Smooth muscle cell (in vitro differentiated cells): Measurements from ENCODE around the gene DBNDD1. TPM values are rescaled to one million over a fixed set of nuclear protein-coding genes. Genes with fewer than 3 reads are reported as not detected.

ENCODE experiments used
- DNase-seq: peaks from one replicate; lab custom pipeline; 2025; ENCODE audit not compliant: unreplicated experiment; lab: John Stamatoyannopoulos, UW
- H2AFZ ChIP-seq: fragments of 200-600 bp; sonication (generic); 2 replicates; pipeline ENCODE4 v1.6.0; 2016; ENCODE audit warnings: antibody characterized with exemption, low read depth, mild to moderate bottlenecking
- H3F3A ChIP-seq: fragments of 200-600 bp; sonication (generic); 2 replicates; pipeline ENCODE4 v1.6.0; 2017; ENCODE audit warnings: antibody characterized with exemption, low read depth
- H3K27ac ChIP-seq: fragments of 200-600 bp; sonication (generic); 2 replicates; pipeline ENCODE4 v1.5.1; 2016; ENCODE audit warnings: low read depth, mild to moderate bottlenecking
- H3K27me3 ChIP-seq: fragments of 200-600 bp; sonication (generic); 2 replicates; pipeline ENCODE4 v1.6.1; 2016; ENCODE audit warnings: low read depth, mild to moderate bottlenecking
- H3K36me3 ChIP-seq: fragments of 200-600 bp; sonication (generic); 2 replicates; pipeline ENCODE4 v1.5.1; 2016; ENCODE audit warnings: low read depth
- H3K4me1 ChIP-seq: fragments of 200-600 bp; sonication (generic); 2 replicates; pipeline ENCODE4 v1.5.1; 2016; ENCODE audit warnings: low read depth
- H3K4me2 ChIP-seq: fragments of 200-600 bp; sonication (generic); 2 replicates; pipeline ENCODE4 v1.6.0; 2016; ENCODE audit warnings: mild to moderate bottlenecking
- H3K4me3 ChIP-seq: fragments of 200-600 bp; sonication (generic); 2 replicates; pipeline ENCODE4 v1.5.1; 2016; ENCODE audit warnings: mild to moderate bottlenecking
- H3K79me2 ChIP-seq: fragments of 200-600 bp; sonication (generic); 2 replicates; pipeline ENCODE4 v1.6.0; 2016; ENCODE audit warnings: low read depth, mild to moderate bottlenecking
- H3K9ac ChIP-seq: fragments of 200-600 bp; sonication (generic); 2 replicates; pipeline ENCODE4 v1.6.0; 2016; ENCODE audit warnings: low read depth
- H3K9me3 ChIP-seq: fragments of 200-600 bp; sonication (generic); replicated peaks from 2 replicates; pipeline ENCODE4 v1.5.1; 2016; ENCODE audit warnings: low read depth
- H4K20me1 ChIP-seq: fragments of 200-600 bp; sonication (generic); 2 replicates; pipeline ENCODE4 v1.6.0; 2016; ENCODE audit warnings: low read depth
- WGBS: methylation state at CpG from one replicate; pipeline ENCODE4 v1.1.7; 2016; ENCODE audit warnings: low lambda C conversion rate; 5-methylcytosine and 5-hydroxymethylcytosine counted together
- polyA plus RNA-seq: library from polyadenylated mRNA; unstranded; fragments of >200 nt; fragmentation: Nextera tagmentation; extraction: Ambion mirVana; gene quantifications from 2 replicates; pipeline ENCODE4 v1.2.1, GENCODE V29; 2016
- total RNA-seq: library from RNA; depleted of rRNA; stranded (reverse); fragments of >200 nt; gene quantifications from 2 replicates; pipeline ENCODE4 v1.2.3, GENCODE V29; 2014
- TF ChIP-seq, protein P1 (sequence below): fragments of 200-600 bp; sonication (generic); IDR thresholded peaks from 2 replicates; pipeline ENCODE4 v1.5.1; 2017; ENCODE audit warnings: borderline replicate concordance, mild to moderate bottlenecking, antibody characterized with exemption; ENCODE audit not compliant: insufficient read depth, poor library complexity, severe bottlenecking

The DBNDD1 gene
- total and polyA plus RNA-seq, 2 experiments from 2014 or later = 3.3 to 3.8 TPM

DNA sequence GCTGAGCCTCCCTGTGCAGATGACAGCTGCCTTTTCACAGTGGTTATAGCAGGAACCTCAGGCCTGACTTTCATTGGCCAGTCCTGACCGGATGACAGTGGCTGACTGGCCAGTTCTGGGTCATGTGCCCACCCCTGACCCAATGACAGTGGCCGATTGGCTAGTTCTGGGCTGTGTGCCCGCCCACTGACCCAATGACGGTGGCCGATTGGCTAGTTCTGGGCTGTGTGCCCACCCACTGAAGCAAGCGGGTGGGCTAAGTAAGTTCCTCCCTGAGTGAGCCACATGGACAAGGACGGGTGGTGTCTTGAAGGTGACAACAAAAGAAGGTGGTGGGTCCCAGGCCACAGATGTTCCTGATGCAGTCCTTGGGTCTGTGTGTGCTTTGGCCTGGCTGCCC lies 61.2 kb downstream of the DBNDD1 start:
- no peaks in the 10 kb centered on the region for H3K9me3 ChIP-seq
- H3K4me1 ChIP-seq = no peaks in the 10 kb centered on the region
- H2AFZ ChIP-seq = no peak overlapping the region
- no peak overlapping the region for H3K4me3 ChIP-seq
- TF ChIP-seq, protein P1, sequence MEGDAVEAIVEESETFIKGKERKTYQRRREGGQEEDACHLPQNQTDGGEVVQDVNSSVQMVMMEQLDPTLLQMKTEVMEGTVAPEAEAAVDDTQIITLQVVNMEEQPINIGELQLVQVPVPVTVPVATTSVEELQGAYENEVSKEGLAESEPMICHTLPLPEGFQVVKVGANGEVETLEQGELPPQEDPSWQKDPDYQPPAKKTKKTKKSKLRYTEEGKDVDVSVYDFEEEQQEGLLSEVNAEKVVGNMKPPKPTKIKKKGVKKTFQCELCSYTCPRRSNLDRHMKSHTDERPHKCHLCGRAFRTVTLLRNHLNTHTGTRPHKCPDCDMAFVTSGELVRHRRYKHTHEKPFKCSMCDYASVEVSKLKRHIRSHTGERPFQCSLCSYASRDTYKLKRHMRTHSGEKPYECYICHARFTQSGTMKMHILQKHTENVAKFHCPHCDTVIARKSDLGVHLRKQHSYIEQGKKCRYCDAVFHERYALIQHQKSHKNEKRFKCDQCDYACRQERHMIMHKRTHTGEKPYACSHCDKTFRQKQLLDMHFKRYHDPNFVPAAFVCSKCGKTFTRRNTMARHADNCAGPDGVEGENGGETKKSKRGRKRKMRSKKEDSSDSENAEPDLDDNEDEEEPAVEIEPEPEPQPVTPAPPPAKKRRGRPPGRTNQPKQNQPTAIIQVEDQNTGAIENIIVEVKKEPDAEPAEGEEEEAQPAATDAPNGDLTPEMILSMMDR = no peak
- H3K27ac ChIP-seq = no peak overlapping the region
- 98% methylated on average over 7 of the region's 7 CpGs for WGBS
- H3K27me3 ChIP-seq = no peaks in the 10 kb centered on the region
- DNase-seq = no peak
- no peaks in the 10 kb centered on the region for H3K36me3 ChIP-seq
- H3F3A ChIP-seq = no peaks in the 10 kb centered on the region
- H3K9ac ChIP-seq = no peak overlapping the region
- H3K4me2 ChIP-seq = no peak overlapping the region
- peaks cover 23% of the 10 kb centered on the region for H4K20me1 ChIP-seq
- H3K79me2 ChIP-seq = peaks cover 8% of the 10 kb centered on the region

DNA sequence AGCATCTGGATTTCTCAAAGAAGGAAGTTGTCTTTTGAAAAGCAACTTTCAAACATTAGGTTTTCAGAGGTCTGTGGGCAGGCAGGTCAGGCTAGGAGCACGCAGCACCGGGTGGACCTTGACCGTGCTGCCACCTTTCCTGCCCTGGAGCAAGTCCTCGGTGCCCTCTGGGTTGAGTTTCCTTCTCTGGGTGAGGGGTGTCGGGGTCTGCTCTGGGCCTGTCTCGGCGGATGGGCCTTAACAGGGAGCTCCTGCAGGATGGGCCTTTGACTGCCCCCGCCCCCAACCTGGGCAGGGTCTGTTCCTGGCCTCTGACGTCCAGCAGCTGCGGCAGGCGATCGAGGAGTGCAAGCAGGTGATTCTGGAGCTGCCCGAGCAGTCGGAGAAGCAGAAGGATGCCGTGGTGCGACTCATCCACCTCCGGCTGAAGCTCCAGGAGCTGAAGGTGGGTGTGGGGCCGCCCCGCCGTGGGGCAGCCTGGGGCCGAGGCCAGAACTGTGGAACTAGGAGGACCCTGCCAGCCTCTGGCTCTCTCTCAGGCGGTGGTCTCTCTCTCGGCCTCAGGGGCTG lies 62.0 kb downstream of the DBNDD1 start:
- Histone ChIP-seq H3K9ac (no peak overlapping the region), H2AFZ (no peak overlapping the region), H4K20me1 (peaks cover 31% of the 10 kb centered on the region), H3K4me3 (no peak overlapping the region), H3K79me2 (peaks cover 8% of the 10 kb centered on the region), H3K4me1 (no peaks in the 10 kb centered on the region), H3K4me2 (no peak overlapping the region), H3K9me3 (no peaks in the 10 kb centered on the region), H3K27ac (no peak overlapping the region), H3F3A (no peaks in the 10 kb centered on the region), H3K36me3 (no peaks in the 10 kb centered on the region), H3K27me3 (no peaks in the 10 kb centered on the region)
- TF ChIP-seq, protein P1 = no peak
- DNase-seq = no peak
- WGBS = 95% methylated on average over 23 of the region's 23 CpGs

DNA sequence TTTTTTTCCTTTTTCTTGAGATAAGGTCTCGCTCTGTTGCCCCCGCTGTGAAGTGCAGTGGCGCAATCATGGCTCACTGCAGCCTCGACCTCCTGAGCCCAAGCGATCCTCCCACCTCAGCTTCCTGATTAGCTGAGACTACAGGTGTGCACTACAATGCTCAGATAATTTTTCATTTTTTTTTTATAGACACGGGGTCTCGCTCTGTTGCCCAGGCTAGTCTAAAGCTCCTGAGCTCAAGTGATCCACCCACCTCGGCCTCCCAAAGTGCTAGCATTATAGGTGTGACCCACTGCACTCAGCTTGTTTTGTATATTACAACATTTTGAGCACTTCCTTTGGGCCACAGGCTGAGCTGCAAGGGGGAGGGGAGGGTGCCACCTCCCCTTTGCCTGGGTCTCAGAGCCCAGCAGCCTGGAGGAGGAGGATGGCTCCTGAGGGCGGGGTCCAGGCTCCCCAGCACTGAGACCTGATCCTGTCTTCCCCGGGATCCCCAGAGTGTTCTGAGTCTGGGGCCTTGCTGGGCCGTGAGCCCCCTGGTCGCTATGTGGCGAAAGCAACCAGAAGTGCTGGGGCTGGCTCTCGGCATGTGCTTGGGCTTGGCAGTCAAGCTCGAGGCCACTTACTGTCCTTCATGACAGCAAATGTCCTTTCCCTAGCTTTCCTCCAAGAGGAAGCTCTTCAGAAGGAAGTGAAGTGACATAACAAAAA lies 62.6 kb downstream of the DBNDD1 start:
- no peak overlapping the region for H3K4me2 ChIP-seq
- no peak overlapping the region for H3K9ac ChIP-seq
- no peaks in the 10 kb centered on the region for H3K27me3 ChIP-seq
- H3K4me1 ChIP-seq = no peaks in the 10 kb centered on the region
- WGBS = 96% methylated on average over 15 of the region's 15 CpGs
- no peak overlapping the region for H2AFZ ChIP-seq
- H3K9me3 ChIP-seq = no peaks in the 10 kb centered on the region
- DNase-seq = no peak
- H3K36me3 ChIP-seq = no peaks in the 10 kb centered on the region
- H4K20me1 ChIP-seq = peaks cover 36% of the 10 kb centered on the region
- H3K4me3 ChIP-seq = no peak overlapping the region
- H3K27ac ChIP-seq = no peak overlapping the region
- H3F3A ChIP-seq = no peaks in the 10 kb centered on the region
- TF ChIP-seq, protein P1 = no peak
- peaks cover 9% of the 10 kb centered on the region for H3K79me2 ChIP-seq
